GM20431 (cell line): ENCODE measurements around the gene CSF3.

Source experiments
- in situ Hi-C: fragments of 300-500 bp; cut with MseI, MboI; formaldehyde crosslinking; loops from one replicate; pipeline ENCODE4 v1.15.0; 2020; ENCODE audit warnings: low sequenced_read_pairs; ENCODE audit not compliant: unreplicated experiment

The CSF3 gene

DNA sequence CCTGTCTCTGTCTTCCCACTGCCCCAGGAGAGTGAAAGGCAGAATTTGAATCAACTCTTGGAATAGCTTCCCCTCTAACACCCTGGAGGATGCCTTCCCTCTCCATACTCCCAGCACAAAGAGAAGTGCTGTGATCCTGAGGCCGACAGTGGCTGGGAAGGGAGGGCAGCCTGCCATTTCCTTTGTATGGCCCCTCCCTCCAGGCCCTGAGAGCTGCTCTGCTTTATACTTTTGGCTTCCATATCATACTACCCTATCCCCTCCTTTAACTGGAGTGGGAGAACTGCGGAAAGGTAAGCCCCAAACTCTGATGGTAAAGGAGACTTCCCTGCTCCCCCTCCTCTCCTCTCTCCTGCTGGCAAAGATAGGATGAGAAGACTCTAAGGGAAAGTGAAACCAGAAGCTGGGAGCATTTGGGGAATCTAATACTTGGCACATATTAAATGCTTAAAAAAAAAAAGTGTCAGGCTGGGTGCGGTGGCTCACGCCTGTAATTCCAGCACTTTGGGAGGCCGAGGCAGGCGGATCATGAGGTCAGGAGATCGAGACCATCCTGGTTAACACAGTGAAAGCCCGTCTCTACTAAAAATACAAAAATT, 43.0 kb downstream of the CSF3 start:
- in situ Hi-C loops: no loop called here

DNA sequence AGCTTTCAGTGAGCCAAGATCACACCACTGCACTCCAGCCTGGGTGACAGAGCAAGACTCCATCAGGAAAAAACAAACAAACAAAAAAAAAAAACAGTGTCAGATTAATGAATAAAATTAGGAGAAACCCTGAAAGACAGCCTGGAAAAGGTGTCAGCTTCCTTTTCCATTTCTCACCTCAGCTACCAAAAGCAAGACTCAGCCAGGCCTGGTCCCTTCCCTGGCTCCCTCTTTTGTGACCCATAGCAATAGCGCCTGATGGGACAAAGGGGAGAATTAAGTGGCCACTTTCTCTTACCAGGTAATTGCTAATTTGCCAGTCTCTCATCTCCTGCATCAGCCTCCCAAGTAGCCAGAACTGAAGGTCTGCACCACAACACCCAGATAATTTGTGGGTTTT, 43.6 kb downstream of the CSF3 start:
- in situ Hi-C loops: no loop called here

DNA sequence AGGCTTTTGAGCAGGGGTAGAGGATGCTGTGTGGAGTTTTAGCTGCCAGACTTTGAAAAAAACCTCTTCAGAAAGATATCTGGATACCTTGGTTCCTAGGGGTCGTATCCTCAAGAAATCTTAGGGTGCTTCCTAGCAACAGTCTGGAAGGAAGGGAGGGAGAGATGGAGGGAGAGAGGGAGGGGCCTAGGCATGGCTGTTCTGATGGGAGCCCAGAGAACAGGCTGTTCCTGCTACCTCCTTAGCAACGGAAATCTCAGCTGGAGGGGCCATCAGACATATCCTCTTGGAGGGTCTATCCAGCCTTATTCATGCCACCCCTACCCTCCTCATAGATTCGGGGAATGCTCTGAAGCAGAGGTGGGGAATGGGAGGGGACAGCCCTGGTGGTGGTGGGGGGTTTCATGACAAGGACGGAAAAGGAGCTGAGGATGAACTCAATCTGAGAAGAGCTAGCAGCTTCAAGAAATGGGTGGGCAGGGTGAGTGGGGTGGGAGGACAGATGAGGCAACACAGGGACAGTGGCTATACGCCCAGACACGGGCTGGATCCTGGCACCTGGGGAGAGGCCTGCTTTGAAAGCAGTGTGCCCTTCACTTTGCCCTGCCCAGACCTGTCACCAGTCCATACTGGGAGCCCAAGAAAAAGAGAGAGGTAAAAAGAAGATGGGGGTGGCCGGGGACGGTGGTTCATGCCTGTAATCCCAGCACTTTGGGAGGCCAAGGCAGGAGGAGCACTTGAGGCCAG, 44.7 kb downstream of the CSF3 start:
- in situ Hi-C loops: no loop called here

DNA sequence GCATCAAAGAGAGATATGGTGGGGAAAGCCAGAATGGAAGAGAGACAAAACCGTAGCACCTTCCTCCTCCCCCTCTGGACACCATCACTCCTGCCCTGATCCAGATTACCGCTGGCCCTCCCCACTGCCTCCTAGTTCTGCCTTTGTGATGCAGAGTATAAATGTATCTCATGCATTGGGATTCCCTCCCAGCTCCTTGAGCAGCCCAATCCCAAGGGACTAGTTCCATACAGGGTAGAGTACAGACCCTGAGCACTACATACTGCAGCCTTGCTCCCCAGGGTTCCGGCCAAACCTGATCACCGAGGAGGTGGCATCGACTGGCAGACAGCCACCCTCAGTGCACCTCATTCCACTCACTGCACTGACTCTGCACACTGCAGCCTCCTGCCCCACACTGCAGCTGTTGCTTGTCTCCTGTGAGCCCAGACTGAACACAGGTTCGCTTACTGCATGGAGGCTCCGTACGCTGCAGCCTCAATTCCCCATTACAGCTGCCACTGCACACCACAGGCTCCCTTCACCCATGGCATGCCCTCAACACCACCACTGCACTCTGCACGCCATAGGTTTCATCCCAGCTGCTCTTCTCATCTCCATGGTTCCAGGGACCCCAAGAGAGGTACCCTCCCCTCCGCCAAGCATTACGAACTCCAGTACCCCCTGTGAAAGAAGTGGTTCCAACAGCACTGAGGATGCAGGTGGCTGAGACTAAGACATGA, 45.8 kb downstream of the CSF3 start:
- in situ Hi-C loops: no loop called here

DNA sequence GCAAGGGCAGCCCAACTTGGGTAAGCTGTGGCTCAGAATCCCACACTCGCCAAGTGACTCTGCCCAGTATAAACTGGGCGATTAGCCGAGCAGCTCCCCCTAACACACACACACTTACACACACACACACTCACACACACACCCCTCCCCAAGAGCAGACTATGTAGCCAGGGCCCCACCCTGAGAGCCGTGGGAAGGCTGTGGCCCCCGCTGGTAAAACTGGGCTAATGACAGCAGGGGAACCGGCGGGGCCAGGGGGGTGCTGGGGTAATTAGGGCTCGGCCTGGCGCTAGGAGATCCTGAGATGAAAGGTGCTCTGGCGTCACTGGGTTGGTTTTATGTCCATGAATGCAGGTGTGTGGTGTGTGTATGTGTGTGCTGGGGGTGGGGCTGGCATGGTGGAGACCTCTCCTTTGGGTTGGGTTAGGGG, 46.4 kb downstream of the CSF3 start:
- in situ Hi-C loops: no loop called here

DNA sequence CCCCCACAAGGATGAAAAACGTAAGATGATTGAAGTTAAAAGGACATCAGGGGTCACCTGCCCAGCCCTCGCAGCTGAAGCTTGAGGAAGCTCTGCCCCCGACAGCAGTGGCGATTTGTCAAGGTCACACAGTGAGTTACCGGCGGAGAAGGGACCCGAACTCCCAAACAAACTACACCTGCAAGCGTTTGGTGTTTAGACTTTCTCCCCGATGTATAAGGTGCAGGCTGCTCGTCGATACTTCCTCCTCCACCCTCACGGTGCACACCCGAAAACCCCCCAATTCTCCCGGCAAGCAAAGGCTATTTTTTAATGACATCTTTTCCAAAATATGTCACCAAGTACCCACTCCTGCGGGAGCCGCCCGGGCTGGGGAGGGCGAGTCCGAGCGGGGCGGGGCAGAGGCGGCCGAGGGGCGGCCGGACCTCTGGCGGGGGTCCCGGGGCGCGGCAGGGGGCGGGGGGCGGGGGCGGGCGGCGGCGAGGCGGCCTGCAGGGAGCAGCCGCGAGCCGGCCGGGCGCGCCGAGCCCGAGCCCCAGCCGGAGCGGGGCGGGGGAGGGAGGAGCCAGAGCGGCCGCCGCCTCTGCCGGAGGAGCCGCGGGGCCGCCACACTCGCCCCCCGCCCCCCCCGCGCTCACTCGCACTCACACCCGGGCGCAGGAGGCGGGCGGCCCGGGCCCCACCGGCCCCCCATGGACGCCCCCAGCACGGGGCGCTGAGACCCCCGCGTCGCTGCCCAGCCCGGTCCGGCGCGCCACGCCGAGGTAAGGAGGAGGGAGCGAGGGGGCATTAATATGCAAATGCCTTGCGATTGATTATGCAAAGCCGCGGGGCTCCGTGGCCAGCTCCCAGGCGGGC, 47.3 kb downstream of the CSF3 start, which contains the start of gene THRA:
TSS of gene THRA (plus strand) at position 637 of the 858 bp plus-strand sequence. CDS start 11,524 bp downstream, outside the sequence.
- in situ Hi-C loops: no loop called here

DNA sequence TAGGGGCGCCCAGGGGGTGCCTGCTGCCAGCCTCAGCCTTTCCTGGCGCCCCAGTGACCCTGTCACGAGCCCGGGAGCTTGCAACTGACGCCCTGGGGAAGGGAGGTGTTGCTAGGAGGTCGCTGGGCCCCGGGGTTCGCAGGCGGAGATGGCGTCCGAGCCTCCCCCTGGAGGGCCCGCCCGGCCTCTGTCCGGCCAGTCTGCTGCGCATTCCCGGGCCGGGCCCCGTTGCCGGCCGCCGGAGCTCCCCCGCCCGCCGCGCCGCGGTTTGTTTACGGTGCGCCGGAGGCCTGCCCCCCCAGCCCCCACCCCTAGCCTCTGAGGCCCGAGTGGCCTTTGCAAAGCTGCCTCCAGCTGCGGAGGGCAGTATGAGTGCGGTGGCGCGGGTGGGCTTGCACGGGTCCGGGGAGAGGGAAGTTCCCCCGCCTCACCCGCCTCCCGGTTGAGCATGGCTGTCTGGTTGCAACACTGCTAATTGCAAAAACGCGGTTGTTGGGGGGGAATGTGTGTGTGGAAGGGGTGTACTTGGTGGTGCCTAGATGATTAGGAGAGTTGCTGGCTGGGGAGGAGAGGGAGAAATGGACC, 48.0 kb downstream of the CSF3 start:
- in situ Hi-C loops: no loop called here

DNA sequence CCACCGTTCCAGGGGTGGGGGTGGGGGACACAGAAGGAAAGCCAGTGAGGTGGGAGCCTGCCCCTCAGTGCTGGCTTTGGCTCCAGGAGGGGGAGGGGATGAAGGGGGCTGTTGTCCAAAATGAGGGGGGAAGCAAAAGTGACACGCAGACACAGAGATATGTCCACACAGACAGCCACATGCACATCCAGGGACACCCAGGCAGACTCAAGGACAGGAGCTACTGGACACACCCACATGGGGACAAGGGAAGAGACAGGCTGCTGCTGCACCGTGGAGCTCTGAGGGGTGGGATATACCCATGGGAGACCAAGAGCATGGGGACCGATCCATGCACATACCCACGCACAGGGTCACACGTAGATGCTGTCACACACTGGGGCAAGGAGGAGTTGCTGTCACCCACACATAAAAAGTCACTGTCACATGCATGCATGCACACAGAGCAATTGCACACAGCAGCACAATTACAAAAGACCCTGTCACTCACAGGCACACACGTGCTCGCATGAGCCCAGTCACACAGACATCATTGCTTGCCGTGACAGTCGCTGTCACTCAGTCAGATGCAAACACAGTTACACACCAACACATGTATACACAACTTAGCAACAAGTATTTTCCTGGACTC, 48.8 kb downstream of the CSF3 start:
- in situ Hi-C loops: no loop called here

DNA sequence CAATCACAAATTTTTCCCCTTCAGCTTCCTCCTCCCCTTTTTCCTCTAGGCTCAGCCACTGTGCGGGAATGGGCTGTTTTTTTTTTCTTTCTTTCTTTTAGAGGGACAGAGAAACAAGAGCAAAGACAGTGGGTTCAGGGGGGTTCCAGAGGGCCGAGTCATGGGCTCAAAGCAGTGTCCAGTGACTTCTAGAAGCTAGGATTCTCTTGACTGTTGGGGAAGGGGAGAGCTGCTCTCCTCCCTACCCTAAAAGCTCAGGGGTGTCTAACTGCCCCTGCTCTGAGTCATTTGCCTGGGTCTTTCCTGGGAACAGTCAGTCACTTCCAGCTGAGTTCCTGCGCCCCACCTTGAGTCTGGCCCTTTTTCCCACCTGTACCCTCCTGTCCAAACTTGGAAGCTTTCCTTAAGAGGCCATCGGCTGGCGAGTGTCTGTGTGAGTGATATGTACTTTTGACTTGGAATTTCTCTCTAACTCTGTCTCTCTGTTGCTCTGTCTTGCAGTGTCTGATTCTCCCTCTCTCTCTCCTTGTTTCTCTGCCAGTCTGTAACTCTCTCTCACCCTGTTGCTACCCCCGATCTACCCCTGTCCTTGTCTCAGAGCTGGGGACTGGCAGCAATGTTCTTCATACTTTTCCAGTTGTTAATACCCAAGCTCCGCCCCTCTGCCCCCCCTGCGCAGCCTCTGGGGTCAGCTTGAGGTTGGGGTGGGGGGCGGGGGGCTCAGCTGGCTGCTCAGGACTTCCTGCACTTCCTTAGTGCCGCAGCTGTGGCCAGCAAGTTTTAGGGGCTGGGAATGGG, 49.9 kb downstream of the CSF3 start:
- in situ Hi-C loops: no loop called here

DNA sequence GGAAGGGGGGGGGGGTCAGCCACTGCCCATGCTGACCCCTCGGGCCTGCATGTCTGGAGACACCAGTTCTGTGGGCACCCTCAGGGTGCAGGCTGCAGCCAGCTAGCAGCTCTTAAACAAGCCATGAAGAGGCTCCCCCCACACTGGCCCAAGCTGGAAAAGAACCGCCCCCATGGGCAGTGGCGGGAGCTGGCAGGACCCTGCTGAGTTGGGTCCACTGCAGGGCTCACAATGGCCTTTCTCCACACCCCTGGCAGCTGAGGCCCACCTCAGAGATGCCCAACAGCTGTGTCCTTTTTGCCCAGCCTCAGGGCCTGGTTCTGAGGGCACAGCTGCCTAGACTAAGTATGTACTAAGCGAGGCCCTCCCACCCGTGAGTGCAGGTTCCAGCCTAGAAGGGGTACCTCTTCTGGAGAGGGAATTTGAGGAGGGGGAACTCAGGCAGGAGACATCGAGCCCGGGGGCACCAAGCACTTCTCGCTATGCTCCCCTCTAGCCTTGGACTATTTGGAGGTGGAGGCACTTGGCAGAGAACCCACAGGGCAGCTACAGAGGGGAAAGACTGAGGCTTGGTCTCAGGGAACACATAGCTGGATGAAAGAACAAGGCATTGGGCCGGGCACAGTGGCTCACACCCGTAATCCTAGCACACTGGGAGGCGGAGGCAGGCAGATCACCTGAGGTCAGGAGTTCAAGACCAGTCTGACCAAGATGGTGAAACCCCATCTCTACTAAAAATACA, 50.7 kb downstream of the CSF3 start:
- in situ Hi-C loops: no loop called here
